ENCODE measurements around the gene ARHGDIB. TPM values are rescaled to one million over a fixed set of nuclear protein-coding genes. Genes with fewer than 3 reads are reported as not detected.

The ARHGDIB gene
- 56.0 TPM for total RNA-seq
- long read RNA-seq, transcript ARHGDIB-201 (6 exons, 1,256 nt) = major isoform, 26 of 28 reads
- long read RNA-seq, partial matches to known transcripts = 1 of 28 reads
- long read RNA-seq, other reads (novel, unspliced or antisense) = 1 of 28 reads

- intact Hi-C loops (cut with micrococcal nuclease) = no loop called here
- peak; percentile 47 for DNase-seq
- peak; percentile 80 for ATAC-seq
These were observed at the start of gene ARHGDIB for GRCh38 chr12:14961466-14962152. Gene ARHGDIB, minus strand, starts transcription at chr12:14961601. Its CDS starts 10,889 bp downstream, at chr12:14950712.

- no peak for ATAC-seq
- intact Hi-C loops (cut with micrococcal nuclease) = no loop called here
These were observed 49.8 kb upstream of the ARHGDIB start for GRCh38 chr12:15011162-15011561.

GRCh38 chr12:15007551-15007950, 46.1 kb upstream of the ARHGDIB start:
- ATAC-seq = no peak
- no peak for DNase-seq
- intact Hi-C loops (cut with micrococcal nuclease) = no loop called here

More at GRCh38 chr12:15011162-15011561, 49.8 kb upstream of the ARHGDIB start:
- DNase-seq = no peak

- ATAC-seq (no peak), DNase-seq (no peak)
- intact Hi-C loops (cut with micrococcal nuclease) = no loop called here
These were observed 43.7 kb upstream of the ARHGDIB start for GRCh38 chr12:15005064-15005463.

GRCh38 chr12:15004421-15004820, 43.0 kb upstream of the ARHGDIB start:
- DNase-seq (no peak), ATAC-seq (no peak)
- intact Hi-C loops (cut with micrococcal nuclease) = no loop called here

GRCh38 chr12:15001733-15002382, 40.5 kb upstream of the ARHGDIB start:
- intact Hi-C loops (cut with micrococcal nuclease) = no loop called here
- DNase-seq (peak; percentile 64), ATAC-seq (peak; percentile 97)

- intact Hi-C loops (cut with micrococcal nuclease) = no loop called here
- no peak for DNase-seq
- no peak for ATAC-seq
These were observed 39.2 kb upstream of the ARHGDIB start for GRCh38 chr12:15000575-15000974.

GRCh38 chr12:14999695-15000365, 38.4 kb upstream of the ARHGDIB start:
- ATAC-seq (no peak), DNase-seq (no peak)
- intact Hi-C loops (cut with micrococcal nuclease) = no loop called here

GRCh38 chr12:14999021-14999694, 37.8 kb upstream of the ARHGDIB start:
- intact Hi-C loops (cut with micrococcal nuclease) = no loop called here

GRCh38 chr12:14997998-14998397, 36.6 kb upstream of the ARHGDIB start:
- ATAC-seq = no peak
- DNase-seq = no peak
- intact Hi-C loops (cut with micrococcal nuclease) = loop anchor here (2.0 kb wide), 1 partner anchor 153 kb away; no protein-coding TSS in a partner anchor

More at GRCh38 chr12:14999021-14999694, 37.8 kb upstream of the ARHGDIB start:
- ATAC-seq (no peak), DNase-seq (no peak)

- DNase-seq (no peak), ATAC-seq (peak; percentile 51)
- intact Hi-C loops (cut with micrococcal nuclease) = loop anchor here (2.0 kb wide), 1 partner anchor 151 kb away; no protein-coding TSS in a partner anchor
These were observed 34.4 kb upstream of the ARHGDIB start for GRCh38 chr12:14995583-14996425.

- intact Hi-C loops (cut with micrococcal nuclease) = no loop called here
- DNase-seq (no peak), ATAC-seq (no peak)
These were observed 33.2 kb upstream of the ARHGDIB start for GRCh38 chr12:14994610-14995009.

GRCh38 chr12:14993537-14994266, 32.3 kb upstream of the ARHGDIB start:
- intact Hi-C loops (cut with micrococcal nuclease) = no loop called here
- ATAC-seq = no peak
- no peak for DNase-seq

- DNase-seq (no peak), ATAC-seq (no peak)
- intact Hi-C loops (cut with micrococcal nuclease) = no loop called here
These were observed 31.7 kb upstream of the ARHGDIB start for GRCh38 chr12:14993117-14993516.

GRCh38 chr12:14992673-14993072, 31.3 kb upstream of the ARHGDIB start:
- DNase-seq = no peak
- intact Hi-C loops (cut with micrococcal nuclease) = no loop called here

GRCh38 chr12:14991069-14991468, 29.7 kb upstream of the ARHGDIB start:
- DNase-seq = no peak
- intact Hi-C loops (cut with micrococcal nuclease) = no loop called here
- ATAC-seq = no peak

More at GRCh38 chr12:14992673-14993072, 31.3 kb upstream of the ARHGDIB start:
- no peak for ATAC-seq

- no peak for ATAC-seq
- DNase-seq = no peak
- intact Hi-C loops (cut with micrococcal nuclease) = no loop called here
These were observed 28.4 kb upstream of the ARHGDIB start for GRCh38 chr12:14989790-14990189.

- ATAC-seq = no peak
- no peak for DNase-seq
- intact Hi-C loops (cut with micrococcal nuclease) = no loop called here
These were observed 26.6 kb upstream of the ARHGDIB start for GRCh38 chr12:14988035-14988434.

Measured in left ventricle myocardium superior (tissue), 1 donor.